Measurements from ENCODE around the gene DDR1.
"Not testable (repeated sequence)": the region's sequence is repeated elsewhere in the genome, so short reads cannot be mapped to it uniquely, and the experiment has no call there.

The DDR1 gene

GRCh38 chr6:30883685-30884520 lies at the start of gene DDR1:
Gene DDR1, plus strand, starts transcription at chr6:30884519. Its CDS starts 4,211 bp downstream, at chr6:30888730.
- DNase-seq = peak; percentile 54

DNA sequence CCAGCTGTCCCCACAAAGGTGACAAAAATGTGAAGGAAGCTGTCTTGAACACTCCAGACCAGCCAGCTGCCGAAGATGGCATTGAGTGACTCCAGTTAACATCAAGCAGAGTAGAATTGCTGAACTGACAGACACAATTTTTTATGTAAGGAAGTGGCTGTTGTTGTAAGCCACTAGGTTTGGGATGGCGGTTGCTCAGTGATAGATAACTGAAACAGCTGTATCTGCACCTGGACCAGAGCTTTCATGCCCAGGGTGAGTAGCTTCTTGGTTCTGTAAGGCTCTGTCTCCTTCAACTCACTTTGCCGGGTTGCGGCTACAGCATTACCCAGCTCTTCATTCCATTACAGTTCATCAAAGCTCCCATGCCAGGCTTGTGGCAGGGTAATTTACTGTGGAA lies 49.7 kb upstream of the DDR1 start:
- peak; percentile 32 for DNase-seq

DNA sequence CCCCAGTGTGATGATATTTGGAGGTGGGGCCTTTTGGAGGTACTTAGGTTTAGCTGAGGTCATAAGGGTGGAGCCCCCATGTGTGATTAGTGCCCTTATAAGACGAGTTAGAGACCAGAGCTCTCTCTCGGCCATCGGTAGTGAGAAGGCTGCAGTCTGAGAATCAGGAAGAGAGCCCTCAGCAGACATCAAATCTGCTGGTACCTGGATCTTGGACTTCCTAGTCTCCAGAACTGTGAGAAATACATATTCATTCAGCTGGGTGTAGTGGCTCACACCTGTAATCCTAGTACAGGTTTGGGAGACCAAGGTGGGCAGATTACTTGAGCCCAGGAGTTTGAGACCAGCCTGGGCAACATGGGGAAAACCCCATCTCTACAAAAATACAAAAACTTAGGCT lies 48.7 kb upstream of the DDR1 start:
- DNase-seq = no peak

DNA sequence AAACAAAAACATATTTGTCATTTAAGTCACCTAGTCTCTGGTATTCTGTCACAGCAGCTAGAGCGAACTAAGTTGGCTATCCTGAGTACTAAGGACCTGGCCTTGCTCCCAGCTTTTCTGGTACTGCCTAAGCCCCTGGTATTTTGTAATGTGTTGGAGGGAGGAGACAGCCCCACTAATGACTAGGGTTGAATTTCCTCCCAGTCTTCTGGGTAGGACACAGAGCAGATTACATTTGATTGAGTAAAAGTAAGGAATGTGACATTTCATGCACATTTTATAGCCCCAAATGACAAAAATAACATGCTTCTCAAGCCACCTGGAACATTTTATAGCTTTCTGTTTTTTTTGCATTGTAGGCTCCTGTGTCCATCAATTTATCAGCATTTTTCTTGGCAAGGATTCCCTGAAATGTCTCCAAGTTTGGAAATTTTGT lies 47.9 kb upstream of the DDR1 start:
- DNase-seq = no peak

GRCh38 chr6:30836957-30837356 lies 47.4 kb upstream of the DDR1 start:
- DNase-seq = no peak

DNA sequence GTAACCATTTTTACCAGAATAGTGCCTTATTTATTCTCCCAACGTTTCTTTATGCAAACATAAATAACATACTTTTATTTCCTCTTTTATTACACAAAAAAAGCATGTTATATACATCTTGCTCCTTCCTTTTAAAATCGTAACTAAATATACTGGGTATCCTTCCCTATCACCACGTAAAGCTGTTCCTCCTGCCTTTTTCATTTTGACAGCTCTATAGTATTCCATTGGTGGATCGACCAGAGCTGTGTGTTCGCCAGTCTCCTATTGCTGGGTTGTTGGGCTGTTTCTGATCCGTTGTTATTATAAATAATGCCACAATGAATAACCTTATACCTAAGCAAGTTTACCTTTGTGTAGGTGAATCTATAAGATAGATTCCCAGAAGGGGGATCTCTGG lies 46.9 kb upstream of the DDR1 start:
- no peak for DNase-seq

- DNase-seq = no peak
These were observed 46.4 kb upstream of the DDR1 start for GRCh38 chr6:30837870-30838269.

- no peak for DNase-seq
These were observed 44.6 kb upstream of the DDR1 start for GRCh38 chr6:30839671-30840070.

- no peak for DNase-seq
These were observed 44.0 kb upstream of the DDR1 start for GRCh38 chr6:30840084-30840934.

GRCh38 chr6:30840935-30841643 lies 43.2 kb upstream of the DDR1 start:
- no peak for DNase-seq

- peak; percentile 12 for DNase-seq
These were observed 42.4 kb upstream of the DDR1 start for GRCh38 chr6:30841644-30842504.

DNA sequence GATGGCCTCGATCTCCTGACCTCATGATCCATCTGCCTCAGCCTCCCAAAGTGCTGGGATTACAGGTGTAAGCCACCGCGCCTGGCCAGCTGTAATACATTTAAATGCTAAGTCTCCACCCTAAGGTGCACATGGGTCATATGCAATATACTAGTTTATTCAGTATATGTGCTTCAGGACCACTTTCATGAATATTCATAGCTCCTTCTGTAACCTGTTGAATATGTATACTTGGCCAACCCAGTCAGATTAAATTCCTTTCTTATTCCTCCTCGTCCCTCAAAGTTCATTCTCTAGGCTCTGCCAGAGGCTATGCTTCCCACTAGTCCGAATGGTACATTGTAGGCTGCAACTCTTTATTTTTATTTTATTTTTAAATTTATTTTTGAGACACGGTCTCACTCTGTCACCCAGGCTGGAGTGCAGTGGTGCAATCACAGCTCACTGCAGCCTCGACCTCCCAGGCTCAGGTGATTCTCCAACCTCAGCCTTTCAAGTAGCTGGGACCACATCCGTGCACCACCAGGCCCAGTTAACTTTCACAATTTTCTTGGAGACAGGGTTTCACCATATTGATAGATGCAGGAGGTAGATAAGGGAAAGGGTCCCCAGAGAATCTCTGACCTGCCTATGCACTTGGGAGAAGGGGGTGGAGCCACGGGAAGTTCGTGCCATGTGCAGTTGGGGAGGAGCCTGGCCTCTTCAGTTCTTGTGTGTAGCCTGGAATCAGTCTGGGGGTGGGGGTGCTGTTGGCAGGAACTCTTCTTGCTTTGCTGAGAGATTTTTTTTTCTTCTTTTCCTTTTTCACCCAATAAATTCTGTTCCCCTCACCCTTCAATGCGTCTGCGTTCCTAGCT lies 41.3 kb upstream of the DDR1 start:
- no peak for DNase-seq

DNA sequence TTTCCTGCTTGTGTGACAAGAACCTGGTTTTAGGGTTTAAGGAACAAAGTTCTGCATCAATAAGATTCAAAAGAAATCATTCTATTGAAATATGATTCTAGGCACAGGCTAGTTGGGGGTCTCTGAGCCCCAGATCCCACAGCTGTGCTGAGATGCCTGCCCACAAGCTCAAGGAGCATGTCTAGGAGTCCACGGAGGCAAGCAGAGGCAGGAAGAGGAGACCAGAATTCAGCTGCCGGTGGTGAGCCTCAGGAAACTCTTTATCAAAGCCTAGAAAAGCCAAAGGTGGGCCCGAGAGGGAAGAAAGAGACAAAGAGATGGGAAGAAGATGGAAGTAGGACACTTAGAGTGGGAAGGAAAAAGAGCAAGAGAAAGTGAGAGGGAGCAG lies 40.7 kb upstream of the DDR1 start:
- DNase-seq = no peak

DNA sequence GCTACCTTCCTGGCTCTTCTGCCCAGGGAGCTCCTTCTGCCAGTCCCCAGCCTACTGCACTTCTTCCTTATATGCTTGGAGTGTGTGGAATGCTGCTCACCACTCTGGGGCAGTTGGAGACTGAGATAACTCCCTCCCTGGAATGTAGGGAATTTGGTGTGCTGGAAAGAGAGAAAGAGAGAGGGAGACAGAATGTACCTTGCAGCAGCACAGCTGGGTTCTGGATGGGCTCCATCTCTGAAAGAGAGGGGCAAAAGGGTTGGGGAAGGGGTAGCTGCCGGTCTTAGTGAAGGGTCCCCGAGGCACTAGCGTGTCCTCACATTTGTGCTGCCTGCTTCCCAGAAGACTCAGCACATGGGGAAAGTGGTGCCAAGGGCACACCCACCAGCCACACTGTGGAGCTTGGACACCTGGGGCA lies 40.2 kb upstream of the DDR1 start:
- DNase-seq = no peak

DNA sequence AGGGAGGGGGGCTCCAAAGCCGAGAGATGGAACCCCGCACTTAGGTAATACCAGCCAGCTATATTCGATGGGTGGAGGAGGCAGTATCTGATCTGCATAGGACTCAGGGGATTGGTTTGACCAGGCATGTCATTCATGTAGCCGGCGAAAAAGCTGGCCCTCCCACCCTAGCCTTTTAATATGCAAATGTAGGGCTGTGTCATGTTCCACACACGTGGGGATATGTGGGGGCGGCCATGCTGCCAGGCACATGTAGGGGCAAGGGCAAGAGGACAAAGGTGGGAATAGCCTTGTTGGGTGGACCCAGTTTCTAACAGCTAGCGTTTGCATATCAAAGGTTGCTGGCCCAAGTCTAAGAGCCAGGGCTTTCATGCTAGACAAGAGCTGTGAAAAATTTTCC lies 39.1 kb upstream of the DDR1 start:
- no peak for DNase-seq

GRCh38 chr6:30847421-30847970 lies 36.8 kb upstream of the DDR1 start:
- no peak for DNase-seq

GRCh38 chr6:30847971-30848436 lies 36.3 kb upstream of the DDR1 start:
- DNase-seq = no peak

DNA sequence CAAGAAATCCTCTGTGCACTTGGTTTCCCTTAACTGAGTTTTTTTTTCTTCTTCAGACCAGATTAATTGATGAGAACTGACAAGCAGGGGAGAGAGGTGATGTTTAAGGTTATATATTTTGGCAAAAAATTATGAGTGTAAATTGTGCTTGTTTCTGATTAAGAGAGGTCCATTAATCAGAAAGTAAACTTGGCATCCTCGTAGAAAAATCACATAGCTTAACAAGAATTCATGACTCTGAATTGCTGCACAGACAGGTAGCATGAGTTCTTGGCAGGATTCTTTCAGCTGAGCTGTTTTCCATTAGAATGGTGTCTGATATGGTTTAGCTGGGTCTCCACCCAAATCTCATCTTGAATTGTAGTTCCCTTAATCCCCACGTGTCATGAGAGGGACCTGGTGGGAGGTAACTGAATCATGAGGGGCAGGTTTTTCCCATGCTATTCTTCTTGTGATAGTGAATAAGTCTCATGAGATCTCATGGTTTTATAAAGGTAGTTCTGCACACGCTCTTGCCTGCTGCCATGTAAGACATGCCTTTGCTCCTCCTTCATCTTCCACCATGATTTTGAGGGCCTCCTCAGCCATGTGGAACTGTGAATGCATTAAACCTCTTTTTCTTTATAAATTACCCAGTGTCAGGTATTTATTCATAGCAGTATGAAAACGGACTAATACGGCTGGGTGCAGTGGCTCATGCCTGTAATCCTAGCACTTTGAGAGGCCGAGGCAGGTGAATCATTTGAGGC lies 34.2 kb upstream of the DDR1 start:
- no peak for DNase-seq

DNA sequence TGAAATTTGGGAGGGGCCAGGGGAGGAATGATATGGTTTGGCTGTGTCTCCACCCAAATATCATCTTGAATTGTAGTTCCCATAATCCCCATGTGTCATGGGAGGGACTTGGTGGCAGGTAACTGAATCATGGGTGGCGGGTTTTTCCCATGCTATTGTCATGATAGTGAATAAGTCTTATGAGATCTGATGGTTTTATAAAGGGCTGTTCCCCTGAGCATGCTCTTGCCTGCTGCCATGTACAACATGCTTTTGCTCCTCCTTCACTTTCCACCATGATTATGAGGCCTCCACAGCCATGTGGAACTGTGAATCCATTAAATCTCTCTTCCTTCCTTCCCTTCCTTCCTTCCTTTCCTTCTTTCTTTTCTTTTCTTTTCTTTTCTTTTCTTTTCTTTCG lies 31.9 kb upstream of the DDR1 start:
- not testable (repeated sequence) for DNase-seq

Measured in CD4-positive, alpha-beta T cell treated with Interleukin-17A for 1 hour (primary cell).